HG02973 (cell line): ENCODE measurements around the gene CREBBP.

Experiments
- ATAC-seq: cut with Tn5 transposase; IDR thresholded peaks from one replicate; pipeline ENCODE4 v1.9.1; 2021; ENCODE audit warnings: moderate library complexity; ENCODE audit not compliant: unreplicated experiment

Gene CREBBP

GRCh38 chr16:3857189-3858043 is 23.1 kb downstream of the CREBBP start:
- ATAC-seq = no peak

- no peak for ATAC-seq
Observed at GRCh38 chr16:3856367-3857141, 24.0 kb downstream of the CREBBP start.

- no peak for ATAC-seq
Observed at GRCh38 chr16:3854750-3855541, 25.6 kb downstream of the CREBBP start.

- no peak for ATAC-seq
Observed at GRCh38 chr16:3850544-3850899, 30.0 kb downstream of the CREBBP start.

- no peak for ATAC-seq
Observed at GRCh38 chr16:3849751-3850543, 30.6 kb downstream of the CREBBP start.

GRCh38 chr16:3846595-3847091 is 33.9 kb downstream of the CREBBP start:
- no peak for ATAC-seq

GRCh38 chr16:3846087-3846486 is 34.4 kb downstream of the CREBBP start:
- no peak for ATAC-seq

- no peak for ATAC-seq
Observed at GRCh38 chr16:3842994-3843393, 37.5 kb downstream of the CREBBP start.

- no peak for ATAC-seq
Observed at GRCh38 chr16:3841729-3842508, 38.6 kb downstream of the CREBBP start.

GRCh38 chr16:3839402-3840184 is 40.9 kb downstream of the CREBBP start:
- no peak for ATAC-seq

- no peak for ATAC-seq
Observed at GRCh38 chr16:3838600-3839401, 41.7 kb downstream of the CREBBP start.

GRCh38 chr16:3837851-3838586 is 42.5 kb downstream of the CREBBP start:
- no peak for ATAC-seq

- ATAC-seq = no peak
Observed at GRCh38 chr16:3836641-3837040, 43.9 kb downstream of the CREBBP start.

- no peak for ATAC-seq
Observed at GRCh38 chr16:3835089-3835602, 45.4 kb downstream of the CREBBP start.

- ATAC-seq = no peak
Observed at GRCh38 chr16:3832668-3833067, 47.8 kb downstream of the CREBBP start.

- ATAC-seq = no peak
Observed at GRCh38 chr16:3830625-3831254, 49.8 kb downstream of the CREBBP start.
